HG02759 (cell line): ENCODE measurements around the gene ZNF318.
"Not testable (repeated sequence)": the region's sequence is repeated elsewhere in the genome, so short reads cannot be mapped to it uniquely, and the experiment has no call there.

Experiments
- ATAC-seq: cut with Tn5 transposase; IDR thresholded peaks from one replicate; pipeline ENCODE4 v1.9.1; 2021; ENCODE audit warnings: mild to moderate bottlenecking, moderate library complexity; ENCODE audit not compliant: unreplicated experiment

Gene ZNF318

GRCh38 chr6:43383021-43383667 is 13.7 kb upstream of the ZNF318 start:
- ATAC-seq = no peak

- not testable (repeated sequence) for ATAC-seq
These were observed 11.4 kb upstream of the ZNF318 start for GRCh38 chr6:43380858-43381257.

- ATAC-seq = no peak
These were observed 9.2 kb upstream of the ZNF318 start for GRCh38 chr6:43378631-43379030.

- ATAC-seq = no peak
These were observed 8.3 kb upstream of the ZNF318 start for GRCh38 chr6:43377710-43378229.

GRCh38 chr6:43376551-43376981 is 7.1 kb upstream of the ZNF318 start:
- peak; percentile 56 for ATAC-seq

- ATAC-seq = no peak
These were observed 6.2 kb upstream of the ZNF318 start for GRCh38 chr6:43375693-43376092.

GRCh38 chr6:43373252-43373875 is 3.9 kb upstream of the ZNF318 start:
- ATAC-seq = no peak

GRCh38 chr6:43370003-43370580 is 645 bp upstream of the ZNF318 start:
- peak; percentile 22 for ATAC-seq

GRCh38 chr6:43368259-43369160 is 937 bp downstream of the ZNF318 start:
- ATAC-seq = no peak

- ATAC-seq = no peak
These were observed 2.0 kb downstream of the ZNF318 start for GRCh38 chr6:43367245-43367984.

GRCh38 chr6:43361269-43361668 is 8.2 kb downstream of the ZNF318 start:
- no peak for ATAC-seq

- no peak for ATAC-seq
These were observed 9.6 kb downstream of the ZNF318 start for GRCh38 chr6:43359831-43360230.

GRCh38 chr6:43359381-43359780 is 10.1 kb downstream of the ZNF318 start:
- ATAC-seq = no peak

GRCh38 chr6:43355862-43356590 is 13.4 kb downstream of the ZNF318 start:
- ATAC-seq = no peak

- ATAC-seq = not testable (repeated sequence)
These were observed 17.5 kb downstream of the ZNF318 start for GRCh38 chr6:43351951-43352350.

GRCh38 chr6:43347444-43347843 is 22.0 kb downstream of the ZNF318 start:
- no peak for ATAC-seq

- ATAC-seq = no peak
These were observed 22.4 kb downstream of the ZNF318 start for GRCh38 chr6:43347021-43347420.

- ATAC-seq = not testable (repeated sequence)
These were observed 23.2 kb downstream of the ZNF318 start for GRCh38 chr6:43346243-43346642.

GRCh38 chr6:43339168-43339567 is 30.3 kb downstream of the ZNF318 start:
- peak; percentile 75 for ATAC-seq

- peak; percentile 62 for ATAC-seq
These were observed 31.2 kb downstream of the ZNF318 start for GRCh38 chr6:43338243-43338642.
